GM18870 (cell line): ENCODE measurements around the gene CGNL1.

Experiments used
- ATAC-seq: cut with Tn5 transposase; IDR thresholded peaks from one replicate; pipeline ENCODE4 v1.9.1; 2021; ENCODE audit warnings: moderate library complexity; ENCODE audit not compliant: unreplicated experiment

Gene CGNL1

DNA sequence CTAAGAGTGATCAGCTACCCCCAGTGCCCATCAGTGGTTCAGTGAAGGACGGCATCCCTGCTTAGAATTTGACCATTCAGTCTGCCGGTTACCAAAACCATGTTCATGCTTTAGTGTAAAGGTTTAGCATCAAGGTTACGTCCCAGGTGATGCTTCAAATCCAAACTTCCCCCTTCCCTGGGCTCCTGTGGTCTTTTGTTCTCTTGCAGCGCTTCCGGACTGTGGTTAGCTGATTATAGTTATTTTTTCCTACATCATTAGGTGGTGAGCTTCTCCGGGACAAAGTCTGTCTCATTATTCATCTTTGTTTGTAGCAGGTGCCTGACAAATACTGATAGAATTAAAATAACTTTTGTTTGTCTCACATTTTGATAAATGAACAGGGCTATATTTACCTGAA, 187.1 kb downstream of the CGNL1 start:
- ATAC-seq, result no peak

DNA sequence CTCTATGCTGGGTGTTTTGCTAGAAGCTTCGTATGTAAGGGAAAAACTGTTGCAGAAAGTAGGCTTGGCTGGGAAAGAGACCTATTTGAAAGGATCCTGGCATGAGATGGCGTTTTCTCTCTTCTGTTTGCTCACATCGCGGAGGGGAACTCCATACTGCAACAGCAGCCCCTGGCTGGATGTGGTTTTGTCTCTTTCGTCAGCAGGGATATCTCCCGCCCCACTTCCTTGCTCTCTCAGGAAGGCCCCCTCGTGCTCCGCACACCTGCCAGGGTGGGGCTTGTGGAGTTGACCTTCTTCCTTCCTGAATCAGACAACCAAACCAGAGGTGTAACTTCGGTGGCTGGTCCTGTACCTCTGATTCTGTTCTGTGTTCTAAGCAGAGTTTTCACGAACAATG, 189.0 kb downstream of the CGNL1 start:
- no peak for ATAC-seq

DNA sequence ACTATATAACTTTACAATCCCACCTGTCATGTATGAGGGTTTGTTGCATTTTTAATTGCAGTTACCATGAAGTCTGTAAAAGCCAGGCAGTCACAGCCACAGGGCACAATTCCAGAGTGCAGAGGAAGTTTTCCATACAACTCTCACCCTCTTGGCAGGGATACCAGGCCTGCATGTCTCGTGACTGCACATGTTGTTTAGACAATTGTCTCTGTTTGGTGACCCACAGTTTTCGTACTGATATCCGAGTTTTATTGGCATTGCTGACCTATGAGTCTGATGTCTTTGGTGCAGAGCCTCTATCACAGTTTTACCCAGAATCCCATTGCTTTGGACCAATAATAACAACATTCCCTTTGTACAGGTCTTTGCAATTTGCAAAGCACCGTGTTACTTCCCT, 190.5 kb downstream of the CGNL1 start:
- no peak for ATAC-seq

DNA sequence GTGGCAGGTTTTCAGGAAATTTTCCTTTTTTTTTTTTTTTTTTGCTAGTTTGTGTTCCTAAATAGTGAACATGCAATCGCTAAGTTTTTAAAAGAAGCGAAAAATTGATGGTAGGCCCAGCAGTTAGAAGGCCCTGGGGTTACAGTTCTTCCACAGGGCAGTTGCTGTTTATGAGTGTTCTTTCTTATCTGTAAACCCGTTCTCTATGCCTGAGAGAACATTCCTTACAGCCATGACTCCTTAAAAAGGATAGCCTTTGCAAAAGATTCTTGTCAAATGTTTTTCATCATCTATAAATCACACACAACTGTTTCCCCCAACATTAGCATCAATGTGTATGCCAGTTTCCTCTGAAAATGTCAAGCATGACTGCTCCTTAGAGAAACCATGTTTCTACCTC, 191.6 kb downstream of the CGNL1 start:
- no peak for ATAC-seq

DNA sequence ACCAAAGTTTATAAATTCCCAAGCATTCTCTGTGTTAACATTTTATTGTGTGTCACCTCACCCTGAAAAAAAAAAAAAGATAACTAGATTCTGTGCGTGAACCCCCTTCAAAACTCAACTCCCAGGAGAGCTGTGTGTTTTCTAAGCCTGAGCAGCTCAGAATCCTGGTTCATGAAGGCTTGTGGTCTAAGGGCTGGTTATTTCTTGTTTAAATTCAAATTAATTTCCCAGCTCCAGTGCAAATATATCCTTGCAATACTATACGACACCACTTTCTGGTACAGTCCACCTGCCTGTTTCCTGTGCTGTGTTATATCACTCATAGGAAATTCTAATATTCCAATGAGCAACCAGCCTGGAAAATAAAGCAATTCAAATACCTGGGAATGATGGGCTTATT, 192.0 kb downstream of the CGNL1 start:
- no peak for ATAC-seq

DNA sequence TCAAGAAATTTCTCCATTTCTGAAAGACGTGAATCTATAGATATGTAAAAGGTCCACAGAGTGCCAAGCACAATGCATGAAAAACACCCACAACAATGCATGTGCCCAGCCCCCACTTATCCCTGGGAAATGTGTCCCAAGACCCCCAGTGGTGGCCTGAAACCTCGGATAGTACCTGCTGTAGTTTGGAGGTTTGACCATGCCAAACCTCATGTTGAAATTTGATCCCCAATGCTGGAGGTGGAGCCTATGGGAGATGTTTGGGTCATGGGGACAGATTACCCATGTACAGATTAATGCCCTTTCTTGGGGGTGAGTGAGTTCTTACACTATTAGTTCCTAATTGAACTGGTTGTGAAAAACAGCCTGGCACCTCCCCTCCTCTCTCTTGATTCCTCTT, 194.0 kb downstream of the CGNL1 start:
- ATAC-seq, result no peak

DNA sequence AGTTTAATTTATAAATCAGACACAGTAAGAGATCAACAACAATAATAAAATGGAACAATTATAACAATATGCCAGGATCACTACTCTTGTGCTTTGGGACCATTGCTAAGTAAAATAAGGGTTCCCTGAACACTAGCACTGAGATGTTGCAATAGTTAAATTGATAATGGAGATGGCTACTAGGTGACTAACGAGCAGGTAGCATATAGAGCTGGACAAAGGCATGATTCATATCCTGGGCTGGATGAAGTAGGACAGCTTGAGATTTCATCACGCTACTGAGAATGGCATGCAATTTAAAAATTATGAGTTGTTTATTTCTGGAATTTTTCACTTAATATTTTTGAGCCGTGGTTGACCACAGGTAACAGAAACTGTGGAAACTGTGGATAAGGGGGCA, 194.7 kb downstream of the CGNL1 start:
- no peak for ATAC-seq

DNA sequence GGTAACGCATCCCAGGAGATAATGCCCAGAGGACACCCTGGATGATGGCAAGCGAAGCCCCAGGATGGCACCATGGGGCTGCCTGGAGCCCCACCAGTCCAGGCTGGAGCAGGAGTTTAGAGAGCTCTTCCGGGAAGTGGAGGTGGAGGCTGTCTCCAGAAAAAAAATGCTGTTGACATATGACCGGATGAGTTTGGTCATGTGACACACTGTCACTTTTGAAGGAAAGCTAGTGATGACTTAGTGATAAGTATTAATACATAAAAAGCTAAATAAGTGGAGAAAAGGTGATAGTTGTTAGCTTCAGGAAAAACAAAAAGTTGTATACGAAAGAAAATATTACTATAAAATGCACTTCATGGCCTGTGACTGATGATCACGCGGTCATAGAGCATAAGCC, 195.4 kb downstream of the CGNL1 start:
- ATAC-seq, result no peak

DNA sequence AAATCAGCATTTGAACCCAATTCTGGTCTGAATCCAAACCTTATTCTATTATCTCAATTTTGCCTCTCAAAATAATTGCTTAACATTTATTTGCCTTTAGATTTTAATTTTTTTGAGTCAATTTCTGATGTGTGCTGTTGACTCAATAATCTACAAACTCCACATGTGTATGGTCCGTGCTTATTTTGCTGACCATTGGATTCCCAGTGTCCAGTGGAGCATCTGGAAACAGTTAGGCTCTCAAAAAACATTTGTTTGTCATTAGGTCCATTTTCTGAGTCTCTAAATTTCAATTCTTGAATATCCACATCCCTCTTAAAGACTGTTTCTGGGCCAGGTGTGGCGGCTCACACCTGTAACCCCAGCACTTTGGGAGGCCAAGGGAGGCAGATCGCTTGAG, 196.2 kb downstream of the CGNL1 start:
- no peak for ATAC-seq

DNA sequence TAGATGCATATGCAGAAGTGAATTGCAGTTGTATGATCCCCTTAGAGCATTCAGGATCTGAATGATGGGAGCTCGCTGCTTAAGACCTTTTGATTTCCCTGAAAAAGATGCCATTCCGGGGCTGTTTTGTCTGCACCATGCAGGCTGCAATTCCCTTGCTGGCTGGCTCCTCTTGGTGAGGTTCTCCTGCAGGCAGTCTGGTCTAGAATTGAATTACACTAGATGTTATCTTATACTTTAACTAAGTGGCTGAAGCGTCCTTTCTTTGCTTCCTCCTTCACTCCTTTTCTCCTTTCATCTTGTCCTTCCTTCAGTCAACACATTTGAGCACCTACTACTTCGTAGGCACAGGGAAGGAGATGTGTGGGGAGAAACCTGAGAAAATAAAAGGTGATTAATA, 196.8 kb downstream of the CGNL1 start:
- no peak for ATAC-seq

DNA sequence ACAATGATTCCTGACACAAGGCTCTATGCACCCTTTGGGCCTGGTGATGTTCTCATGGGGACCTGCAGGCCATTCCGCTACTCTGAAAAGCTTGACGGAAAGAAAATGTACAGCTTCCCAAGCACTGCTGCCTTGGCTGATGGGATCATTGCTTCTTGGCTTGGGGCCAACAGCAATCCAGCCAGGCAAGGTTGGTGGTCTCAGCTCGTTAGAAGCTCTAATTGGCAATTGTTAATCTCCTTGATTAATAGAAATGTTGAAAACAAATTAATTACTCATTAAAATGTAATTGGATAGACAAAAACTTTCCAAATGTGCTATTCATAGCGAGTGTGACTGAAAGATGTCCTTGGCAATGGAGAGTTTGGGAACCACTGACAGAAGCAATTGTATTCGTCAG, 199.1 kb downstream of the CGNL1 start:
- no peak for ATAC-seq

DNA sequence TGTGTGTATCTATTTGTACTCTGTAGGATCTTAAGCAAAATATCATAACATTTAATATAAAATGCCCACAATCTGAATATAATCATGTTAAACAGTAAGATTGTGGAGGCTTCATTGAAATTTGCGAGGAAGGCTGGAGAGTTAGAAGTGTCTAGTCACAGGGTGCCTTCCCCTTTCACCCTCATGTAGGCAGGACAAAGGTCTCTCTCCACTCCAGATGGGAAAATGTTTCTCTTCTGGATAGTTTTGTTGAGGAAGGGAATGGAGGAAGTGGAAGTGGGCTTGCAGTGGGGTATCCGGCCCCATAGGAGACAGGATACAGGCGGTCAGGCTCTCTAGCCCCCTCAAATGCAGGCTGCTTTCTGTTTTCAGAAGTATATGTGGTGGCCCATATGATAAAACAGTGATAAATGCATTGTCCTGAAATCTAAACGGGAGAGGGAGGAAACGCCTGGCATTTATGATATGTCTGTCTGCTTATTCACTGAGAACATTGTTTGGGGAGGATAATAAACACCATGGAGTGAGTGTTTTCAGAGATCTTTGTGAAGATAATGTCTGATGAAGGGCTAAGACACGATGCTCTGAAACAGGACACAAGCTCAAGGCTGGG, 202.1 kb downstream of the CGNL1 start:
- no peak for ATAC-seq

DNA sequence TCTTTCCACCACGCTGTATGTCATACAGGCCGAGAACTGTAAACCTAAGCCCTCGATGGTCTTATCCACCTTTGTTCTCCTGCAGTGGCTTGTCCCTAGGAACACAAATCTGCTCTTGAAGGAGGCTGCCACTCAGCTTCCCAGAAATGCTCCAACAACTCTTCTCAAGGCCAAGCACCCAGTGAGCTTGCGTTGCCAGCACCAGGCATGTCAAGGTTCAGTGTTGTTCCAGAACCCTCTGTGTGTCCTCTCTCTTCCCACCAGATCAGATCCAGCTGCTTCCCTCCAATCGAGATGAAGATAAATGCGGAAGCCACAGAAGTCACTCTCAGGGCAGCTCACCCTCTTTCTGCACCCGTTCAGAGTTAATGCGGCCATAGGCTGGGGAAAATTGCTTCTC, 204.1 kb downstream of the CGNL1 start:
- ATAC-seq, result no peak

DNA sequence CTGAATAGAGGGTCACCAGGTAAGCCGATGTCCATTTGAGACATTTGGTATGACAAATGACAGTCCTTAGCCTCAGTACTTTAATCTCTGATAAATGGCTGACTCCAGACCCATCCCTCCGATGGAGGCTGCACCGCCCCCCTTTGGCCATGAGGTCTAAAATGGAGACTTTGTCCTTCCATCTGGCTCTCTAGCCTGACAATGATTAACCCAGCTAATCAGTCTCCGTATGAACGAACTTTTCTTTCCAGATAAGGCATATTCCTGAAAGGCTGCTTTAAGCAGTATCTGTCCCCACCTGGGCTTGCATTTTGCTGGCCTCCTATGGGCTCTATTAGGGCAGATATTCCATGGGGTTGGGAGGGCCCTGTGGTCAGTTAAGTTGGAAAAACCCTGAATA, 204.6 kb downstream of the CGNL1 start:
- ATAC-seq, result no peak

DNA sequence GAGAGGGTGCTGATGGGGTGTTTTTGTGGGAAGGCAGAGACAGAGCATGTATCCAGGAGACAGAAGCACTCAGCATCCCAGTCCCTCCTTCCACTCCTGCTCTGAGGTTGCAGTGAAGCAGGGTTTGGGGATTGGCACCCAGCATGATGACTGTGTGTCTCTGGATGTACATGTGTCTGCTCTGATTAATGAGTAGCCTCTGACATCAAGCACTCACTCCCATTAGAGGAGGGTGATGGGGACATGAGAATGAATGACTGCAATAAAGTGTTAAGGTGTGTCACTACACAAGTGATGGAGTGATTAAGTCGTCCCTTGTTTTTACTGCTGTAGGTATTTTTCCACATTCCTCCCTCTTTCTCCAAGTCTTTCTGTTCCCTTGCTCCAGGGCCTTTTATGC, 205.8 kb downstream of the CGNL1 start:
- no peak for ATAC-seq

DNA sequence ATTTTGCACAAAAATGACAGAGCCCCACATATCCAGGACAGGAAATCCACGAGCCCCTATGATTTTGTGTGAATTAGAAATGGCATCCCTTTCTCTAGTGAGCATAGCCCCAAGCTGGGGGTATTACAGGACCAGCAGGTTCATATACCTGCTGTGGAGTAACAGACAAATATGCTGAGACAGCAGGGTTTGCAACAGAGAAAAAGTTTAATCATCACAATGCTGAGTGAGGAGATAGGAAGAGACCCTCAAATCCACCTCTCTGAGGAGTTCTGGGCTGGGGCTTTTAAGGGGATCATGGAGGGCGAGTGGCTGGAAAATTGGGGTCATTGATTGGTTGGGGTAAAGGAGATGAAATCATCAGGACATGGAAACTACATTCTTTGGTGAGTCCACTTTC, 207.0 kb downstream of the CGNL1 start:
- no peak for ATAC-seq

DNA sequence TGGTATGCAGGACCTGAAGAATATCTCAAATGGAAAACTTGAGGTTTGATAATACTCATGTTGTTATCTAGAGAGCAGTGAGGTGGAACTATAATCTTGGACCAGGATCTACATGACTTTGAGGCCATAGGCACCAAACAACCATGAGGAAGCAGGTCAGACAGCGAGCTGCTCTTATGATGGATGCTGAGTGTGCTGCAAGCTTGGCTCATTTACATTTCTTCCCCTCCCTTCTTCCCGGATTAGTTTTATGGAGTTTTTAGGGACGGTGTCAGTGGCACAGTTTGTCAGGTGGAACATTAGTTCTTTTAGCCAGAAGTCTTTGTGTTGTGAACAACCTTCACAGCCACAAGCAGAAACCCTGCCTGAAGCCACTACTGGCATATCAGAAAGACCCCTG, 207.4 kb downstream of the CGNL1 start:
- no peak for ATAC-seq

DNA sequence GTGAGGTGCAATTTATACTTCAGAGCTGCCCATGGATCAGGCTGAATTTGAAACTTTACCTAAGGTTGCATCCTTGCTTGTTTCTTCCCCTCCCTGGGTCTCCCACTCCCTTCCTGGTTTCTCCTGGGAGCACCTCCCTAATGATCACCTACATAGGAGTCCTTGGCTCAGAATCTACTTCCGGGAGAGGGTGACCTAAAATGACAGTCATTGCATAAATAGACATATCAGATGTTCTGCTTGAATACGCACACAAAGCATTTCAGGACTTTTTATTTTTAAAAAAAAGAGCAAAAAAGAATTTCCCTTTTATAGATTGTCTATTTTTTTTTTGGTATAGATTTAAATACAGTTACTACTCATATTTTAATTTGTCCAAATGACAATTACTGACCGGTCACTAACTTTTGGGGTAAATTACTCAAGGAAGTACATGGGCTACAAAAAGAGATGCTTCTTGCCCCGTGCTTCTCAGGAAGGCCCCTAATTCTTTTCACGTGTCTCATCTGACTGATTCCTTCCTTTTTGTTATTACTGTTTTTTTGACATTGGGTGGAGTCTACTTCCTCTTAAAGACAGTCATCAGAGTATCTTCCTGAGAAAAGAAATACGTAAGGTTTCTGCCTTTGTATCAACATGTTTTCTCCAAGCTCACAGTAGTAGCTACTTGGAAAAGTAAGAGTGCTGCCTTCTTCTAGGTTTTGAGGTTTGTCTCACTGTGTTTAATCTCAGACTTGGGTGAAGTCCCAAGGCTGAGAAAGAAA, 210.5 kb downstream of the CGNL1 start:
- peak; percentile 48 for ATAC-seq

DNA sequence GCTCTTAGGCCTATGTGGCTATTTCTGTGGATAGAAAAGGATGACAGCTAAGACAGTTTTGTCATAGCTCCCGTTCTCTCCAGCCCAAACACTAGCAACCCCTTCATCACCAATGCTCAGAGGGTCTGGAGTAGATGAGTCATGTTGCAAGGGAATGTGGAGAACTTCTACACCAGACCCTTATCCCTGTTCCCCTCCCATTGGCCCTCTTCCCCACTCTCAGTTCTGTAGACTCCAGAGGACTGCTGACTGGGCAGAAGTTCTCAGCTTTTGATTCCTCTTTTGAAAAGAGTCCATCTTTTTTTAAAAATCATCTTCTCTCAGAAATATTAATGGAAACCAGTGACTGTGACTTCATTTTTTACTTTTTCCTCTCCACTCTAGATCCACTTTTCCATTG, 213.0 kb downstream of the CGNL1 start:
- no peak for ATAC-seq

DNA sequence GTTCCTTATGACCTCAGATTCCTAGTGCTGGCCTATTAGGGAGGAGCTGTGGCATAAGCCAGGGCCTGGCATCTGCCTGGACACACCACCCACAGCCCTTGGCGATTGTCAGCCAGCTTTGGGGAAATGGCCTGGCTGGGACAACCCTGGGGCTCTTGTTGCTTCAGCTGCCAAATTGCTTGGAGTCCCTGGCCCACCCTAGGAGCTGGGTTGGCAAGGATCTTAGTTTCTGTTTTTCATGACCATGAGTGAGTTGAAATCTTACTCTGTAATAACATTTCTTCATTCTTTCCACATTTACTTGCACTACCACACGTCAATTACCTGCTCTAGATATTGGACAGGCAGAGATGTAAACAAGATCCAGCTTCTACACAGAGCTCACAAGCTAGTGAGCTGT, 213.4 kb downstream of the CGNL1 start:
- ATAC-seq, result no peak

DNA sequence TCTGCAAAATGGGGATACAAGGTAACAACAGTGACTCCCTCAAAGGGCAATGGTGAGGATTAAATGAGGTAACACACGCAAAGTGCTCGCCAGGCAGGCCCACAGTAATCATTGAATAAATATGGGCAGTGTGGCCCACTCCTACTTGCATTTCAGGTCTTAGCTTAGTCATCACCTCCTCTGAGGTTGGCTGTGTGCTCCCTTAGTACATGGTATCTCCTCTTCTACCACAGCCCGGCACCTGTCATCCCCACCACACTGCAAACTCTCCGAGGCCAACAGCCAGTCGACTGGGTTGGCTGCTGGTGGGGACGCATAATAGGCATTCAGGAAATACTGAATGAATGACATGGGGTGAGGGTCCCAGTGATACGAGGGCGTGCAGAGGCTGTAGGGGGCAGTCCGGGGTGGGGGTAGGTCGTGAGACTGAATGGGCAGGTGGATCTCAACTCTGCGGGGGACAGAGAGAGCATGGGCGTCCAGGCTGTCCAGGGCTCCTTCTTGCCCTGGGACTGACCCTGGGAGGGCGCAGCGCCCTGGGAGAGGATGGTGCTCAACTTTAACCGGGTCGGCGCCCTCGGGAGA, 215.0 kb downstream of the CGNL1 start:
- no peak for ATAC-seq

DNA sequence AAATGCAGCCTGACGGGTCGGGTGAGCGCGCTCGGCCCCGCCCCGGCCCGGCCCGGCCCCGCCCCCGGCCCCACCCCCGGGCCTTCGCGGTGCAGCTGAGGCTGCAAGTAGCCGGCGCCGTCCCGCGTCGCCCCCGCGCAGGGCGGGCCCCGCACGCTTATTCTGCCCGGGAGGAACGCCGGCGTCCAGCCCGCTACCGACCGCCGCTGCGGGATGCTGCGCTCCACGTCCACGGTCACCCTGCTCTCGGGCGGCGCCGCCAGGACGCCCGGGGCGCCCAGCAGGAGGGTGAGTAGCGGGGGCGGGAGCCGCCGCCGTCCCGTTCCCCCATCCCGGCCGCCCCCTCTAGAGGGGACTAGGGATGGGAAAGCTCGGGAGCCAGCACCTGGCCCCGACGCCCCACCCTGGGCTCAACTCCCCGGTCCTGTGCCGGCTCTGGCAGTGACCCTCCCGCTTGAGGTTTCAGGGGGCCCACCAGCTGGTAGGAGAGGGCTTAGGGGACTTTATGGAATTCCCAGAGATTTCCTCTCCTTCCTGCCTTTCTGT, 215.6 kb downstream of the CGNL1 start, which contains the start of gene MYZAP:
MYZAP (plus strand) TSS at position 83 of the 546 bp plus-strand sequence; CDS start at position 214, 131 bp downstream.
- ATAC-seq, result no peak
